Panc1 (cell line): ENCODE data around the gene FFAR3.

Source experiments
- POLR2AphosphoS5 ChIP-seq: IDR thresholded peaks from 2 replicates; pipeline ENCODE4 v1.6.1; 2012; ENCODE audit warnings: mild to moderate bottlenecking, low read depth, low read length, moderate library complexity
- TF ChIP-seq, protein P1 (sequence below): fragments of 450-650 bp; IDR thresholded peaks from 2 replicates; pipeline ENCODE4 v1.5.1; 2017; ENCODE audit warnings: mild to moderate bottlenecking

DNA sequence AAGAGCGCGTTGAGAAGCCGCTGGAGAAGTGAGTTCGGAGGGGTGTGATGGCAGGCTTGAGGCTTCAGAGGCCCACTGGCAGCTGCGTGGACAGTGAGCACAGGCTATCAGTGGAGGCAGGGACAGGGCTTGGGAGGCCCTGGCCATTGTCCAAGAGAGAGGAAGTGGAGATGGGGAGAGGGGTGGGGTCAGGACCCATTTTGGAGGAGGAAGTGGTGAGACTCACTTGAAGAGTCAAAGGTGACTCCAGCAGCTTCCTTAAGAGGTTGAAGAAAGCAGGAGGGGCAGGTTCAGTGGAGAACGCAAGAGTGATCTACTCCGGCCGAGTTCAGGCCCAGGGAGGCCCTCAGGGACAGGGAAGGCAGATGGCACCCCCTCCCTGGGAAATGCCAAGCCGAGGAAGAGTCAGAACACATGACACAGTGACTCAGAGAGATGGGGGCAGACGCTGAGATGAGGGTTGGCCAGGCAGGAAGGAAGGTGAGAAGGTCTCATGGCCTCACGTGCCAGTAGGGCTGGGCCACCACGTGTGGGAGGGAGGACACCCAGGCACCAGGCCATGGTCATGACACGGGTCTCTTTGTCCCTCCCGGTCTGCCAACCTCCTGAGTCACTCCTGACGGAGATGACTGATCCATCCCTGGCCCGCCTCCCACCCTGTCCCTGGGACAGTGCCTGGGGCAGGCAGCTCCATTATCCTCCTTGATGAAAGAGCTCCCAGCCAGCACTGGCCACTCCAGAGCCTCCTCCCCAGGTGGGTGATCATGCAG, 39.4 kb upstream of the FFAR3 start:
- TF ChIP-seq, protein P1, sequence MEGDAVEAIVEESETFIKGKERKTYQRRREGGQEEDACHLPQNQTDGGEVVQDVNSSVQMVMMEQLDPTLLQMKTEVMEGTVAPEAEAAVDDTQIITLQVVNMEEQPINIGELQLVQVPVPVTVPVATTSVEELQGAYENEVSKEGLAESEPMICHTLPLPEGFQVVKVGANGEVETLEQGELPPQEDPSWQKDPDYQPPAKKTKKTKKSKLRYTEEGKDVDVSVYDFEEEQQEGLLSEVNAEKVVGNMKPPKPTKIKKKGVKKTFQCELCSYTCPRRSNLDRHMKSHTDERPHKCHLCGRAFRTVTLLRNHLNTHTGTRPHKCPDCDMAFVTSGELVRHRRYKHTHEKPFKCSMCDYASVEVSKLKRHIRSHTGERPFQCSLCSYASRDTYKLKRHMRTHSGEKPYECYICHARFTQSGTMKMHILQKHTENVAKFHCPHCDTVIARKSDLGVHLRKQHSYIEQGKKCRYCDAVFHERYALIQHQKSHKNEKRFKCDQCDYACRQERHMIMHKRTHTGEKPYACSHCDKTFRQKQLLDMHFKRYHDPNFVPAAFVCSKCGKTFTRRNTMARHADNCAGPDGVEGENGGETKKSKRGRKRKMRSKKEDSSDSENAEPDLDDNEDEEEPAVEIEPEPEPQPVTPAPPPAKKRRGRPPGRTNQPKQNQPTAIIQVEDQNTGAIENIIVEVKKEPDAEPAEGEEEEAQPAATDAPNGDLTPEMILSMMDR, result no peak
- TF ChIP-seq POLR2AphosphoS5, result no peak
